Epithelial cell of esophagus (primary cell): ENCODE measurements around the gene DYRK1A.

Source experiments
- DNase-seq: peaks from one replicate; pipeline ENCODE4 v3.0.0; 2010; ENCODE audit warnings: low read depth
- H3K4me3 ChIP-seq: 2 replicates; pipeline ENCODE4 v1.5.1; 2011; ENCODE audit warnings: mild to moderate bottlenecking, low read length, control low read depth
- CTCF ChIP-seq: IDR thresholded peaks from 2 replicates; pipeline ENCODE4 v1.5.1; 2011; ENCODE audit warnings: low read depth, mild to moderate bottlenecking, low read length, control low read depth, inconsistent platforms; ENCODE audit not compliant: insufficient read depth; ENCODE audit errors: missing control alignments

DYRK1A gene

GRCh38 chr21:37560385-37560784 is 193.8 kb downstream of the DYRK1A start:
- DNase-seq, result no peak
- H3K4me3 ChIP-seq, result no peak overlapping the region
- TF ChIP-seq CTCF, result no peak

GRCh38 chr21:37561506-37561905 is 194.9 kb downstream of the DYRK1A start:
- TF ChIP-seq CTCF, result no peak
- no peak for DNase-seq
- no peak overlapping the region for H3K4me3 ChIP-seq

- no peak for DNase-seq
- TF ChIP-seq CTCF, result no peak
- no peak overlapping the region for H3K4me3 ChIP-seq
Measured at GRCh38 chr21:37561941-37562919, 195.7 kb downstream of the DYRK1A start.

- TF ChIP-seq CTCF, result no peak
- peak overlapping the region; percentile 77 for H3K4me3 ChIP-seq
- no peak for DNase-seq
Measured at GRCh38 chr21:37562920-37563640, 196.5 kb downstream of the DYRK1A start.

- H3K4me3 ChIP-seq, result peak overlapping the region; percentile 77
- peak; percentile 31 for TF ChIP-seq CTCF
Measured at GRCh38 chr21:37563641-37564340, 197.2 kb downstream of the DYRK1A start.

GRCh38 chr21:37564341-37564923 is 197.9 kb downstream of the DYRK1A start:
- peak overlapping the region; percentile 77 for H3K4me3 ChIP-seq
- peak; percentile 99 for DNase-seq
- peak; percentile 34 for TF ChIP-seq CTCF

More at GRCh38 chr21:37563641-37564340, 197.2 kb downstream of the DYRK1A start:
- DNase-seq, result peak; percentile 96
